Activated naive CD4-positive, alpha-beta T cell treated with anti-CD3 and anti-CD28 coated beads, Interleukin-2, amount 10 ng/mL, durations not matched to agents 7 days and 5 days (primary cell): ENCODE measurements around the gene SGPL1.
"Not testable (repeated sequence)": the region's sequence is repeated elsewhere in the genome, so short reads cannot be mapped to it uniquely, and the experiment has no call there.

Experiments used
- CTCF ChIA-PET: fragments of 350-600 bp; sonication (Branson Sonifier 250); formaldehyde crosslinking; loops from one replicate; lab custom pipeline; 2021; ENCODE audit warnings: antibody characterized with exemption; lab: Charles Lee
- DNase-seq: peaks from one replicate; pipeline ENCODE4 v3.0.0-alpha.2; 2020
- H3K27ac Mint-ChIP-seq: one replicate; pipeline ENCODE4 v1.8.0; 2021; ENCODE audit warnings: mild to moderate bottlenecking, moderate library complexity, mixed read lengths
- H3K27me3 Mint-ChIP-seq: one replicate; pipeline ENCODE4 v1.8.0; 2021; ENCODE audit warnings: mild to moderate bottlenecking, mixed read lengths
- H3K36me3 Mint-ChIP-seq: one replicate; pipeline ENCODE4 v1.8.0; 2021; ENCODE audit warnings: mixed read lengths
- H3K4me1 Mint-ChIP-seq: one replicate; pipeline ENCODE4 v1.8.0; 2021; ENCODE audit warnings: mixed read lengths
- H3K4me3 Mint-ChIP-seq: one replicate; pipeline ENCODE4 v1.8.0; 2021; ENCODE audit warnings: mild to moderate bottlenecking, moderate library complexity, mixed read lengths
- H3K9me3 Mint-ChIP-seq: one replicate; pipeline ENCODE4 v1.8.0; 2021; ENCODE audit warnings: mixed read lengths

SGPL1 gene

GRCh38 chr10:70853457-70853856 lies 37.7 kb downstream of the SGPL1 start:
- Mint-ChIP-seq H3K4me3 (no peak overlapping the region), H3K4me1 (peaks cover 6% of the 10 kb centered on the region), H3K27me3 (no peaks in the 10 kb centered on the region), H3K9me3 (no peaks in the 10 kb centered on the region), H3K36me3 (peaks cover 11% of the 10 kb centered on the region), H3K27ac (no peak overlapping the region)
- DNase-seq = no peak
- CTCF ChIA-PET = interaction anchor here (0.9 to 1.0 kb wide), 2 partner anchors 37 to 294 kb away, joined by 3 to 5 read pairs; partner anchors contain the start of gene SGPL1

GRCh38 chr10:70856454-70856853 lies 40.7 kb downstream of the SGPL1 start:
- no peak overlapping the region for H3K27ac Mint-ChIP-seq
- H3K36me3 Mint-ChIP-seq = peaks cover 22% of the 10 kb centered on the region
- CTCF ChIA-PET = no interaction called here

GRCh38 chr10:70858759-70859158 lies 43.0 kb downstream of the SGPL1 start:
- Mint-ChIP-seq H3K4me1 (no peaks in the 10 kb centered on the region), H3K27ac (no peak overlapping the region), H3K36me3 (peaks cover 24% of the 10 kb centered on the region), H3K4me3 (no peak overlapping the region), H3K27me3 (no peaks in the 10 kb centered on the region), H3K9me3 (no peaks in the 10 kb centered on the region)
- no peak for DNase-seq
- CTCF ChIA-PET = interaction anchor here (0.6 kb wide), 1 partner anchor 1190 kb away, joined by 3 read pairs; no protein-coding TSS in a partner anchor

More at GRCh38 chr10:70856454-70856853, 40.7 kb downstream of the SGPL1 start:
- H3K9me3 Mint-ChIP-seq = no peaks in the 10 kb centered on the region
- no peak overlapping the region for H3K4me3 Mint-ChIP-seq
- no peak for DNase-seq
- H3K27me3 Mint-ChIP-seq = no peaks in the 10 kb centered on the region
- no peaks in the 10 kb centered on the region for H3K4me1 Mint-ChIP-seq

- H3K36me3 Mint-ChIP-seq = peaks cover 20% of the 10 kb centered on the region
- H3K4me3 Mint-ChIP-seq, H3K4me1 Mint-ChIP-seq, H3K27me3 Mint-ChIP-seq, DNase-seq, H3K9me3 Mint-ChIP-seq, CTCF ChIA-PET, H3K27ac Mint-ChIP-seq: not testable (repeated sequence)
These were observed 45.9 kb downstream of the SGPL1 start for GRCh38 chr10:70861495-70862197.

GRCh38 chr10:70863470-70864160 lies 47.9 kb downstream of the SGPL1 start:
- Mint-ChIP-seq H3K4me1 (no peaks in the 10 kb centered on the region), H3K27me3 (no peaks in the 10 kb centered on the region), H3K36me3 (peaks cover 13% of the 10 kb centered on the region), H3K9me3 (no peaks in the 10 kb centered on the region), H3K27ac (no peak overlapping the region), H3K4me3 (no peak overlapping the region)
- CTCF ChIA-PET = interaction anchor here (0.7 kb wide), 1 partner anchor 313 kb away, joined by 3 read pairs; no protein-coding TSS in a partner anchor
- DNase-seq = no peak

- no peaks in the 10 kb centered on the region for H3K9me3 Mint-ChIP-seq
- H3K36me3 Mint-ChIP-seq = peaks cover 8% of the 10 kb centered on the region
- H3K4me1 Mint-ChIP-seq = no peaks in the 10 kb centered on the region
- DNase-seq = no peak
- H3K4me3 Mint-ChIP-seq = no peak overlapping the region
- no peaks in the 10 kb centered on the region for H3K27me3 Mint-ChIP-seq
- CTCF ChIA-PET = interaction anchor here (1.1 kb wide), 1 partner anchor 10 kb away, joined by 3 read pairs; no protein-coding TSS in a partner anchor
- no peak overlapping the region for H3K27ac Mint-ChIP-seq
These were observed 49.2 kb downstream of the SGPL1 start for GRCh38 chr10:70864935-70865334.

GRCh38 chr10:70866424-70866823 lies 50.7 kb downstream of the SGPL1 start:
- CTCF ChIA-PET = no interaction called here
- H3K36me3 Mint-ChIP-seq = peaks cover 3% of the 10 kb centered on the region
- no peak for DNase-seq
- H3K4me1 Mint-ChIP-seq = no peaks in the 10 kb centered on the region
- H3K27me3 Mint-ChIP-seq = no peaks in the 10 kb centered on the region
- H3K27ac Mint-ChIP-seq = no peak overlapping the region
- no peaks in the 10 kb centered on the region for H3K9me3 Mint-ChIP-seq
- no peak overlapping the region for H3K4me3 Mint-ChIP-seq

- no peak overlapping the region for H3K27ac Mint-ChIP-seq
- peaks cover 2% of the 10 kb centered on the region for H3K36me3 Mint-ChIP-seq
- CTCF ChIA-PET = interaction anchor here (1.2 to 2.1 kb wide), 2 partner anchors 9 to 15 kb away, joined by 3 to 10 read pairs; no protein-coding TSS in a partner anchor
- no peak for DNase-seq
- H3K27me3 Mint-ChIP-seq = no peaks in the 10 kb centered on the region
- no peak overlapping the region for H3K4me3 Mint-ChIP-seq
- no peaks in the 10 kb centered on the region for H3K4me1 Mint-ChIP-seq
- no peaks in the 10 kb centered on the region for H3K9me3 Mint-ChIP-seq
These were observed 56.5 kb downstream of the SGPL1 start for GRCh38 chr10:70872291-70872690.

- peak overlapping the region; percentile 1 for H3K27ac Mint-ChIP-seq
- peaks cover 4% of the 10 kb centered on the region for H3K36me3 Mint-ChIP-seq
- no peak overlapping the region for H3K4me3 Mint-ChIP-seq
- DNase-seq = no peak
- no peaks in the 10 kb centered on the region for H3K27me3 Mint-ChIP-seq
- CTCF ChIA-PET = no interaction called here
- H3K4me1 Mint-ChIP-seq = no peaks in the 10 kb centered on the region
- no peaks in the 10 kb centered on the region for H3K9me3 Mint-ChIP-seq
These were observed 58.3 kb downstream of the SGPL1 start for GRCh38 chr10:70874061-70874460.

GRCh38 chr10:70879207-70879606 lies 63.5 kb downstream of the SGPL1 start:
- peaks cover 6% of the 10 kb centered on the region for H3K36me3 Mint-ChIP-seq
- H3K4me1 Mint-ChIP-seq = no peaks in the 10 kb centered on the region
- DNase-seq = no peak
- H3K27me3 Mint-ChIP-seq = no peaks in the 10 kb centered on the region
- H3K4me3 Mint-ChIP-seq = no peak overlapping the region
- H3K9me3 Mint-ChIP-seq = no peaks in the 10 kb centered on the region
- H3K27ac Mint-ChIP-seq = no peak overlapping the region
- CTCF ChIA-PET = interaction anchor here (1.0 to 5.1 kb wide), 4 partner anchors 62 to 330 kb away, joined by 3 to 24 read pairs (median 14); partner anchors contain the start of gene SGPL1

GRCh38 chr10:70880077-70880534 lies 64.4 kb downstream of the SGPL1 start:
- H3K4me3 Mint-ChIP-seq = no peak overlapping the region
- no peaks in the 10 kb centered on the region for H3K9me3 Mint-ChIP-seq
- H3K27ac Mint-ChIP-seq = no peak overlapping the region
- peaks cover 13% of the 10 kb centered on the region for H3K36me3 Mint-ChIP-seq
- CTCF ChIA-PET = interaction anchor here (1.4 to 5.1 kb wide), 4 partner anchors 9 to 331 kb away, joined by 3 to 24 read pairs (median 17); partner anchors contain the start of gene SGPL1
- DNase-seq = peak; percentile 84
- H3K27me3 Mint-ChIP-seq = no peaks in the 10 kb centered on the region
- no peaks in the 10 kb centered on the region for H3K4me1 Mint-ChIP-seq

GRCh38 chr10:70884741-70885140 lies 69.0 kb downstream of the SGPL1 start:
- CTCF ChIA-PET = interaction anchor here (0.6 kb wide), 1 partner anchor 32 kb away, joined by 3 read pairs; no protein-coding TSS in a partner anchor
- Mint-ChIP-seq H3K27ac (no peak overlapping the region), H3K4me1 (peaks cover 14% of the 10 kb centered on the region), H3K27me3 (no peaks in the 10 kb centered on the region), H3K9me3 (no peaks in the 10 kb centered on the region), H3K36me3 (peaks cover 13% of the 10 kb centered on the region), H3K4me3 (no peak overlapping the region)
- no peak for DNase-seq

- CTCF ChIA-PET = no interaction called here
- H3K27ac Mint-ChIP-seq = no peak overlapping the region
- no peak overlapping the region for H3K4me3 Mint-ChIP-seq
- DNase-seq = no peak
- H3K36me3 Mint-ChIP-seq = peaks cover 13% of the 10 kb centered on the region
- H3K4me1 Mint-ChIP-seq = peaks cover 14% of the 10 kb centered on the region
- no peaks in the 10 kb centered on the region for H3K9me3 Mint-ChIP-seq
- H3K27me3 Mint-ChIP-seq = no peaks in the 10 kb centered on the region
These were observed 69.7 kb downstream of the SGPL1 start for GRCh38 chr10:70885481-70885880.
